ENCODE measurements around the gene ZFP30. TPM values are rescaled to one million over a fixed set of nuclear protein-coding genes. Genes with fewer than 3 reads are reported as not detected.

Gene ZFP30
- total and polyA plus RNA-seq, 10 of the 15 experiments (the other 5 are each of a cell fraction or from before 2014, with no cell fraction given): 1.4 to 12.8 (median 5.7) TPM

GRCh38 chr19:37695144-37695899 is 40.1 kb upstream of the ZFP30 start (continued):
- TF ChIP-seq SIX5 (IDR thresholded peaks at IDR 0.05; ENCODE audit: low read depth, low read length, severe bottlenecking) (no peak), EP300 (IDR thresholded peaks at IDR 0.05; ENCODE audit: borderline replicate concordance in 1 of 2, control insufficient read depth in 1 of 2, low read depth in 2 of 2, low read length in 2 of 2) (no peak), CHD2 (IDR thresholded peaks at IDR 0.05; ENCODE audit: borderline replicate concordance, low read depth, low read length) (no peak), PAX5 (IDR thresholded peaks at IDR 0.05; ENCODE audit: borderline replicate concordance, low read depth, low read length) (no peak)

GRCh38 chr19:37692956-37693620 is 37.8 kb upstream of the ZFP30 start:
- SMC1A ChIA-PET (ENCODE audit: uncharacterized antibody, unreplicated experiment): no interaction called here
- 53% methylated on average over 11 of the region's 11 CpGs for WGBS (ENCODE audit: insufficient coverage, insufficient replicate concordance, low lambda C conversion rate, missing lambda C conversion rate)
- ATAC-seq: no peak

More at GRCh38 chr19:37692956-37693620, 37.8 kb upstream of the ZFP30 start:
- Histone ChIP-seq H3K4me1 (ENCODE audit: control insufficient read depth, insufficient read depth, low read length) (no peaks in the 10 kb centered on the region), H3K36me3 (ENCODE audit: control insufficient read depth in 2 of 2, insufficient read depth in 2 of 2, low read length in 1 of 2) (no peaks in the 10 kb centered on the region; a peak in 2 of 4 replicates), H3K4me2 (ENCODE audit: control insufficient read depth, insufficient read depth) (no peak overlapping the region), H3K9me3 (replicated peaks; ENCODE audit: control insufficient read depth, insufficient read depth, low read length) (peaks cover 6% of the 10 kb centered on the region; the same call in 1 of the 3 replicates), H3K27ac (ENCODE audit: control insufficient read depth, insufficient read depth) (no peak overlapping the region), H3K4me3 (no peak overlapping the region), H3K9ac (ENCODE audit: control insufficient read depth, insufficient read depth, low read length) (no peak overlapping the region), H3K79me2 (ENCODE audit: control insufficient read depth, insufficient read depth, low read length) (no peaks in the 10 kb centered on the region), H3K27me3 (replicated peaks in 1 of 2; ENCODE audit: control insufficient read depth in 2 of 2, insufficient read depth in 2 of 2, low read length in 1 of 2) (no peaks in the 10 kb centered on the region), H2AFZ (ENCODE audit: control insufficient read depth, low read depth, low read length) (no peak overlapping the region), H4K20me1 (ENCODE audit: control insufficient read depth, insufficient read depth) (no peaks in the 10 kb centered on the region)
- TF ChIP-seq PBX3 (IDR thresholded peaks at IDR 0.05; ENCODE audit: insufficient replicate concordance, low read depth, low read length): no peak
- TF ChIP-seq PKNOX1 (IDR thresholded peaks at IDR 0.05): peak; percentile 53; the same call in 1 of the 2 replicates
- BruUV-seq (replicated peaks): no TSS peak
- FAIRE-seq: no peak
- DNase-seq (ENCODE audit: low read depth, low spot score): no peak
- RAD21 ChIA-PET (ENCODE audit: unreplicated experiment): no interaction called here
- intact Hi-C loops (cut with micrococcal nuclease; ENCODE audit: unreplicated experiment): no loop called here
- POLR2A ChIA-PET: no interaction called here
- in situ Hi-C loops (cut with MboI): no loop called here
- CTCF ChIA-PET: no interaction called here

Data from GM12878 (cell line).